H1 (cell line): ENCODE data around the gene DTX4. TPM values are rescaled to one million over a fixed set of nuclear protein-coding genes. Genes with fewer than 3 reads are reported as not detected.

ENCODE experiments used
- CTCF ChIA-PET: fragments of 300-600 bp; sonication (Branson Sonifier 250); formaldehyde crosslinking; loops from one replicate; lab custom pipeline; 2021; ENCODE audit not compliant: partially characterized antibody; lab: Charles Lee
- POLR2A ChIA-PET: fragments of 300-600 bp; sonication (Branson Sonifier 250); formaldehyde crosslinking; loops from one replicate; lab custom pipeline; 2021; ENCODE audit warnings: inconsistent platforms; ENCODE audit not compliant: partially characterized antibody; lab: Charles Lee
- DNase-seq, 2 experiments: peaks; one replicate each; pipeline versions ENCODE4 v3.0.0 to v3.0.0-alpha.2; 2010 to 2022; ENCODE audit warnings: low spot score in 2 of 2, low read depth in 1 of 2, mixed read lengths in 1 of 2
- FAIRE-seq: peaks from 2 replicates; lab custom pipeline; 2011; peaks lifted over from hg19 to GRCh38; lab: Jason Lieb, UNC
- H2AFZ ChIP-seq: 2 replicates; pipeline ENCODE4 v1.8.1; 2012; ENCODE audit warnings: low read length, inconsistent platforms
- H2AK5ac ChIP-seq: 2 replicates; pipeline ENCODE4 v1.6.1; 2013; ENCODE audit warnings: low read depth, low read length
- H2BK120ac ChIP-seq: replicated peaks from 2 replicates; pipeline ENCODE3; 2013; ENCODE audit warnings: low read depth, low read length, inconsistent platforms
- H2BK12ac ChIP-seq: 2 replicates; pipeline ENCODE4 v1.6.1; 2013; ENCODE audit warnings: low read depth, low read length
- H2BK15ac ChIP-seq: 2 replicates; pipeline ENCODE4 v1.6.1; 2013; ENCODE audit warnings: low read length
- H2BK20ac ChIP-seq: 2 replicates; pipeline ENCODE4 v1.6.1; 2013; ENCODE audit warnings: low read length
- H2BK5ac ChIP-seq: 2 replicates; pipeline ENCODE4 v1.6.1; 2013; ENCODE audit warnings: low read depth, low read length
- H3K14ac ChIP-seq: 2 replicates; pipeline ENCODE4 v1.6.1; 2013; ENCODE audit warnings: inconsistent platforms; ENCODE audit not compliant: insufficient read length
- H3K18ac ChIP-seq: 2 replicates; pipeline ENCODE4 v1.6.1; 2013; ENCODE audit warnings: low read length; ENCODE audit errors: extremely low read depth
- H3K23ac ChIP-seq: 2 replicates; pipeline ENCODE4 v1.6.1; 2013; ENCODE audit warnings: inconsistent platforms; ENCODE audit not compliant: insufficient read length
- H3K23me2 ChIP-seq: 2 replicates; pipeline ENCODE4 v1.6.1; 2013; ENCODE audit warnings: low read depth, low read length
- H3K27ac ChIP-seq: 2 replicates; pipeline ENCODE4 v1.6.1; 2011; ENCODE audit warnings: low read depth, low read length, inconsistent platforms
- H3K27me3 ChIP-seq, 4 experiments: replicated peaks in 1 of 4; 1 replicate in 1 of 4; 2 replicates in 3 of 4; pipeline versions ENCODE4 v1.6.1 to v1.8.1; 2011 to 2013; ENCODE audit warnings: low read length in 3 of 4, mild to moderate bottlenecking in 3 of 4, inconsistent platforms in 2 of 4, mixed read lengths in 2 of 4, moderate library complexity in 1 of 4; ENCODE audit not compliant: control insufficient read depth in 3 of 4, insufficient read depth in 3 of 4; ENCODE audit errors: extremely low read depth in 1 of 4
- H3K36me3 ChIP-seq, 4 experiments: 2 replicates each; pipeline versions ENCODE4 v1.6.1 to v1.8.1; 2011 to 2013; ENCODE audit warnings: mild to moderate bottlenecking in 4 of 4, low read length in 3 of 4, moderate library complexity in 2 of 4, control low read depth in 1 of 4, inconsistent platforms in 1 of 4; ENCODE audit not compliant: insufficient read depth in 4 of 4, control insufficient read depth in 2 of 4
- H3K4ac ChIP-seq: replicated peaks from 2 replicates; pipeline ENCODE3; 2013; ENCODE audit warnings: low read length, low read depth, mixed read lengths, inconsistent platforms; ENCODE audit not compliant: insufficient read length
- H3K4me1 ChIP-seq, 4 experiments: replicated peaks in 1 of 4; 1 replicate in 1 of 4; 2 replicates in 3 of 4; pipeline versions ENCODE4 v1.6.1 to v1.8.1; 2011 to 2013; ENCODE audit warnings: low read length in 3 of 4, inconsistent platforms in 2 of 4, mixed read lengths in 1 of 4; ENCODE audit not compliant: insufficient read depth in 4 of 4, control insufficient read depth in 3 of 4
- H3K4me2 ChIP-seq, 2 experiments: 2 replicates each; pipeline versions ENCODE4 v1.6.1 to v1.8.1; 2011 to 2013; ENCODE audit warnings: low read depth in 2 of 2, low read length in 2 of 2, control low read depth in 1 of 2, inconsistent platforms in 1 of 2, mild to moderate bottlenecking in 1 of 2; ENCODE audit not compliant: insufficient read depth in 1 of 2
- H3K4me3 ChIP-seq, 4 experiments: fragments of 200-600, 300-600 bp in 1 of 4; sonication (generic), shearing (Covaris generic), sonication (Bioruptor Twin) in 1 of 4; 2 replicates each; pipeline versions ENCODE4 v1.5.1 to v1.8.1; 2011 to 2016; ENCODE audit warnings: low read length in 4 of 4, low read depth in 3 of 4, control low read depth in 2 of 4, inconsistent platforms in 2 of 4, mild to moderate bottlenecking in 2 of 4, mixed read lengths in 1 of 4, moderate library complexity in 1 of 4; ENCODE audit not compliant: insufficient read depth in 2 of 4; ENCODE audit errors: extremely low read depth in 1 of 4
- H3K56ac ChIP-seq: replicated peaks from 2 replicates; pipeline ENCODE3; 2013; ENCODE audit warnings: low read depth, mild to moderate bottlenecking, mixed read lengths, low read length, inconsistent platforms; ENCODE audit not compliant: insufficient read length
- H3K79me1 ChIP-seq: 2 replicates; pipeline ENCODE4 v1.6.1; 2013; ENCODE audit warnings: low read depth, low read length, control low read depth
- H3K79me2 ChIP-seq, 2 experiments: 2 replicates each; pipeline versions ENCODE4 v1.6.1 to v1.8.1; 2012 to 2013; ENCODE audit warnings: low read length in 2 of 2, mild to moderate bottlenecking in 2 of 2, inconsistent platforms in 1 of 2; ENCODE audit not compliant: insufficient read depth in 2 of 2, control insufficient read depth in 1 of 2
- H3K9ac ChIP-seq, 4 experiments: replicated peaks in 1 of 4; 1 replicate in 1 of 4; 2 replicates in 3 of 4; pipeline versions ENCODE4 v1.6.1 to v1.8.1; 2011 to 2013; ENCODE audit warnings: low read depth in 3 of 4, low read length in 3 of 4, control low read depth in 2 of 4, mild to moderate bottlenecking in 2 of 4, moderate library complexity in 2 of 4, inconsistent platforms in 1 of 4; ENCODE audit errors: extremely low read depth in 1 of 4
- H3K9me3 ChIP-seq, 2 experiments: 2 replicates each; pipeline versions ENCODE4 v1.6.1 to v1.8.1; 2012 to 2013; ENCODE audit warnings: mild to moderate bottlenecking in 2 of 2, moderate library complexity in 2 of 2, control low read depth in 1 of 2, inconsistent platforms in 1 of 2, low read depth in 1 of 2, low read length in 1 of 2, mixed read lengths in 1 of 2; ENCODE audit not compliant: insufficient read depth in 2 of 2
- H4K20me1 ChIP-seq, 2 experiments: replicated peaks in 1 of 2; 2 replicates each; pipeline versions ENCODE3 to v1.8.1; 2011 to 2013; ENCODE audit warnings: inconsistent platforms in 2 of 2, low read length in 2 of 2, mild to moderate bottlenecking in 1 of 2; ENCODE audit not compliant: insufficient read depth in 2 of 2, control insufficient read depth in 1 of 2
- H4K5ac ChIP-seq: 2 replicates; pipeline ENCODE4 v1.6.1; 2013; ENCODE audit warnings: low read length, low read depth, mixed read lengths, inconsistent platforms; ENCODE audit not compliant: insufficient read length
- H4K8ac ChIP-seq: 2 replicates; pipeline ENCODE4 v1.8.0; 2013; ENCODE audit warnings: mild to moderate bottlenecking, moderate library complexity, low read length, inconsistent platforms; ENCODE audit not compliant: insufficient read depth; ENCODE audit errors: extremely low read depth
- H4K91ac ChIP-seq: replicated peaks from 2 replicates; pipeline ENCODE3; 2013; ENCODE audit warnings: low read length, mixed read lengths, inconsistent platforms; ENCODE audit not compliant: insufficient read length
- BACH1 ChIP-seq: IDR thresholded peaks from 2 replicates; pipeline ENCODE4 v1.6.1; 2012; ENCODE audit warnings: low read length, improper control_type of control experiment
- GABPA ChIP-seq: IDR thresholded peaks from 2 replicates; pipeline ENCODE4 v1.6.1; 2011; ENCODE audit warnings: mild to moderate bottlenecking, low read length, moderate library complexity, borderline replicate concordance; ENCODE audit not compliant: insufficient read depth
- HDAC2 ChIP-seq, 2 experiments: fragments of 300-600 bp in 1 of 2; sonication (generic) in 1 of 2; IDR thresholded peaks; 2 replicates each; pipeline ENCODE4 v1.6.1; 2011 to 2012; ENCODE audit warnings: low read depth in 2 of 2, low read length in 2 of 2, mild to moderate bottlenecking in 2 of 2, moderate library complexity in 2 of 2, borderline replicate concordance in 1 of 2, inconsistent platforms in 1 of 2
- JUN ChIP-seq: IDR thresholded peaks from 2 replicates; pipeline ENCODE4 v1.6.1; 2011; ENCODE audit warnings: low read depth, mild to moderate bottlenecking, improper control_type of control experiment, low read length
- KDM4A ChIP-seq: IDR thresholded peaks from one replicate; pipeline ENCODE4 v1.7.1; 2012; ENCODE audit warnings: low read depth, mild to moderate bottlenecking, moderate library complexity, low read length, inconsistent platforms; ENCODE audit not compliant: severe bottlenecking
- KDM5A ChIP-seq: fragments of 200-600 bp; IDR thresholded peaks from 2 replicates; pipeline ENCODE4 v1.7.1; 2012; ENCODE audit warnings: mild to moderate bottlenecking, low read length, inconsistent platforms, mixed read lengths
- MAFK ChIP-seq: IDR thresholded peaks from 2 replicates; pipeline ENCODE4 v1.6.1; 2012; ENCODE audit warnings: low read depth, mild to moderate bottlenecking, improper control_type of control experiment, low read length
- RAD21 ChIP-seq, 2 experiments: IDR thresholded peaks in 1 of 2; conservative IDR thresholded peaks in 1 of 2; 2 replicates each; pipeline ENCODE4 v1.6.1; 2011; ENCODE audit warnings: low read depth in 2 of 2, low read length in 2 of 2, improper control_type of control experiment in 1 of 2, inconsistent platforms in 1 of 2, mild to moderate bottlenecking in 1 of 2, moderate library complexity in 1 of 2
- RBBP5 ChIP-seq: IDR thresholded peaks from 2 replicates; pipeline ENCODE4 v1.7.1; 2012; ENCODE audit warnings: low read depth, mild to moderate bottlenecking, inconsistent platforms, low read length, moderate library complexity, borderline replicate concordance
- RFX5 ChIP-seq: IDR thresholded peaks from 2 replicates; pipeline ENCODE4 v1.6.1; 2011; ENCODE audit warnings: low read depth, low read length, improper control_type of control experiment, borderline replicate concordance
- SIRT6 ChIP-seq: IDR thresholded peaks from one replicate; pipeline ENCODE4 v1.7.1; 2012; ENCODE audit warnings: low read length, inconsistent platforms
- SP1 ChIP-seq: IDR thresholded peaks from 2 replicates; pipeline ENCODE4 v1.6.1; 2011; ENCODE audit warnings: low read depth, low read length
- YY1 ChIP-seq: IDR thresholded peaks from 2 replicates; pipeline ENCODE4 v1.6.1; 2011; ENCODE audit warnings: low read depth, mild to moderate bottlenecking, low read length
- WGBS, 2 experiments: shearing (Covaris generic) in 1 of 2; methylation state at CpG; one replicate each; pipeline versions ENCODE4 v1.1.6 to v1.1.7; 2013 to 2015; ENCODE audit warnings: low lambda C conversion rate in 2 of 2, mixed read lengths in 2 of 2, inconsistent platforms in 1 of 2, low coverage in 1 of 2, missing lambda C conversion rate in 1 of 2; ENCODE audit not compliant: insufficient replicate concordance in 2 of 2, insufficient coverage in 1 of 2, insufficient read length in 1 of 2; ENCODE audit errors: extremely low coverage in 1 of 2, missing lambda C conversion rate in 1 of 2; 5-methylcytosine and 5-hydroxymethylcytosine counted together
- polyA plus RNA-seq, 7 experiments: library from polyadenylated mRNA; depleted of rRNA in 3 of 7; stranded (reverse) in 5 of 7; unstranded in 2 of 7; fragments of >200 nt in 5 of 7; fragments of 200-250 nt in 2 of 7; gene quantifications; 1 replicate in 5 of 7; 2 replicates in 1 of 7; 4 replicates in 1 of 7; pipeline versions ENCODE4 v1.2.1 to v1.2.3, GENCODE V29; 2011 to 2013; ENCODE audit warnings: missing spikeins in 2 of 7, mixed read lengths in 2 of 7
- total RNA-seq: library from RNA; stranded (reverse); fragmentation: NEBNext Ultra II Directional; extraction: Animal tissue kit (Norgen Biotek cat#: 25700); gene quantifications from 2 replicates; pipeline ENCODE4 v1.2.1, GENCODE V29; 2021

The DTX4 gene
- total and polyA plus RNA-seq, 2 of the 8 experiments (the other 6 are each of a cell fraction or from before 2014, with no cell fraction given) = 5.1 to 18.8 TPM

DNA sequence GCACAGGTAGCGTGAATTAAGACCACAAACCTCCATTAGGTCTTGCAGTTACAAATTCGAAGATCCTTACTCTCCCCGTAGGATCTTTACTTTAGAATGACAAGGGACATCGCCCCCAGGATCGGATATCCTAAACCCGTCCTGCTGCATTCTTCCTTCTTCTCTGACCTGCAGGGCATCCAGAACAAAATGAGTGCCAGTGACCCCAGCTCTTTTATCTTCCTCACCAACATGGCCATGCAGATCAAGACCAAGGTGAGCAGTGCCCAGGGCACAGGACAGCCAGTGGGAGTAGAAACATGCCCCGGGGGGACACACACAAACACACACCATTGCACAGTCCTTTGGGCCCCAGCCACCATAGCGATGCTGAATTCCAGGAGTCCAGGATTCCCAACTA is 83.3 kb downstream of the DTX4 start:
- H4K5ac ChIP-seq = no peak overlapping the region
- peak overlapping the region in 1 of 4 experiments; percentile 43; a peak in 1 of 8 replicates for H3K4me3 ChIP-seq
- no peak overlapping the region for H2BK120ac ChIP-seq
- H4K91ac ChIP-seq = peak overlapping the region; percentile 63
- peak overlapping the region; percentile 78; the same call in 1 of the 2 replicates for H3K18ac ChIP-seq
- H2BK5ac ChIP-seq = peak overlapping the region; percentile 85; the same call in 1 of the 2 replicates
- POLR2A ChIA-PET = interaction anchor here (0.9 kb wide), 1 partner anchor 171 kb away, joined by 4 read pairs; the partner anchor contains the start of gene OR5A2
- H4K20me1 ChIP-seq = no peaks in the 10 kb centered on the region
- H3K9me3 ChIP-seq = no peaks in the 10 kb centered on the region
- no peak overlapping the region for H3K27ac ChIP-seq
- FAIRE-seq (no peak), DNase-seq (no peak)
- no peak overlapping the region; a peak in 1 of 7 replicates for H3K9ac ChIP-seq
- no peaks in the 10 kb centered on the region for H3K36me3 ChIP-seq
- H3K4me2 ChIP-seq = peak overlapping the region; percentile 41 to 48; a peak in 2 of 4 replicates
- no peak overlapping the region for H3K23ac ChIP-seq
- H3K14ac ChIP-seq = no peak overlapping the region
- no peaks in the 10 kb centered on the region for H3K79me1 ChIP-seq
- peaks cover 0 to 3% (median 1%) of the 10 kb centered on the region in 4 experiments; a peak in 2 of 7 replicates for H3K4me1 ChIP-seq
- H2AK5ac ChIP-seq = no peak overlapping the region
- H3K27me3 ChIP-seq = no peaks in the 10 kb centered on the region
- CTCF ChIA-PET = interaction anchor here (0.6 to 1.7 kb wide), 4 partner anchors 10 to 1756 kb away, joined by 3 to 5 read pairs (median 4); no protein-coding TSS in a partner anchor
- H2AFZ ChIP-seq = peak overlapping the region; percentile 81
- no peak overlapping the region for H2BK15ac ChIP-seq
- no peak overlapping the region for H4K8ac ChIP-seq
- no peak overlapping the region for H3K56ac ChIP-seq
- 64% methylated on average over 8 of the region's 8 CpGs; no CpG with 5 or more reads in 1 of the 2 experiments for WGBS, 2 experiments
- no peaks in the 10 kb centered on the region for H3K23me2 ChIP-seq
- no peak overlapping the region for H2BK12ac ChIP-seq
- H3K79me2 ChIP-seq = no peaks in the 10 kb centered on the region
- no peak overlapping the region for H3K4ac ChIP-seq
- H2BK20ac ChIP-seq = no peak overlapping the region
- TF ChIP-seq RAD21 (IDR thresholded peaks at IDR 0.05 in 1 of 2, conservative IDR thresholded peaks at IDR 0.05 in 1 of 2; ENCODE audit: low read depth in 2 of 2, low read length in 2 of 2) = no peak
- TF ChIP-seq MAFK = no peak
- TF ChIP-seq BACH1 = no peak
- TF ChIP-seq GABPA = no peak
- TF ChIP-seq JUN = no peak
- TF ChIP-seq RBBP5 = 0 out of 2 replicates have a peak, but pooled peaks have one; percentile 31
- no peak for TF ChIP-seq RFX5
- no peak for TF ChIP-seq KDM4A
- TF ChIP-seq SP1 = peak; percentile 82; the same call in 1 of the 2 replicates
- TF ChIP-seq HDAC2 (IDR thresholded peaks at IDR 0.05; ENCODE audit: borderline replicate concordance in 1 of 2, low read depth in 2 of 2, low read length in 2 of 2) = no peak
- 0 out of 2 replicates have a peak, but pooled peaks have one; percentile 64 for TF ChIP-seq YY1
- no peak for TF ChIP-seq SIRT6
- TF ChIP-seq KDM5A = no peak
